ENCODE data around the gene ZNF735.
A peak's percentile ranks its signal among the peaks of the same experiment; 100 is the strongest.
"Not testable (repeated sequence)": the region's sequence is repeated elsewhere in the genome, so short reads cannot be mapped to it uniquely, and the experiment has no call there.

The ZNF735 gene

GRCh38 chr7:64206903-64207302 is at the start of gene ZNF735:
ZNF735 (plus strand) TSS chr7:64207203; CDS start chr7:64207203, 0 bp downstream.
- no peak for DNase-seq

DNA sequence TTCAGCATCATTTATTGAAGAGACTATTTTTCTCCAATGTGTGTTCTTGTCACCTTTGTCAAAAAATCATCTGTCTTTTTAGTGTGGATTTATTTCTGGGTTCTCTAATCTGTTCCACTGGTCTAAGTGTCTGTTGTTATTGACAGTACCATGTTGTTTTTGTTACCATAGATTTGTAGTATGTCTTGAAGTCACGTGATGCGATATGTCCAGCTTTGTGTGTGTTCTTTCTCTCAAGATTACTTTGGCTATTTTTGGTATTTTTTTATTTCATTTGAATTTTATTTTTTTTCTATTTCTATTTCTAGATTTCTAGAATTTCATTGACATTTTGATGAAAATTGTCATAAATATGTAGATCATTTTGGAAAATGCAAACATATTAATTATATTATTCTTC is 36.0 kb upstream of the ZNF735 start:
- not testable (repeated sequence) for DNase-seq

DNA sequence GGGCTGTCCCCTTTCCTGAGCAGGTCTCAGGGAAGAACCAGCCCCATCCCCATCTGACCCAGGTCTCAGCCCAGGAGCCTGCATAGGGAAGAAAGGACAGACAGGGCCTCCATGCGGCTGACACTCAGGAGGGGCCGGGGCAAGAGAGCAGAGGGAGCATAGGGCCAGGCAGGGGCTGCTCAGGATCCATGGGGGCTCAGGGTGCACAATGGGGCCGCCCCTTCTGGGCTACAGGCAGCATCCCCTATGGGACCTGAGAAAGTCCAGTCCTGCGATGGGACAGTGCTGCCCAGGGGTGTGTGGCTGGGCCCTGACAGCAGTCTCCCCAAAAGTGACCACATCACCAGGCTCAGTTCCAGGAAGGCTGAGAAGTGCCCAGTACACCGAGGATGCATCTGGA is 32.7 kb upstream of the ZNF735 start:
- DNase-seq = no peak

- no peak for DNase-seq
Measured at GRCh38 chr7:64174941-64175340, 32.1 kb upstream of the ZNF735 start.

- DNase-seq = no peak
Measured at GRCh38 chr7:64180989-64181388, 26.0 kb upstream of the ZNF735 start.

- DNase-seq = no peak
Measured at GRCh38 chr7:64181586-64181985, 25.4 kb upstream of the ZNF735 start.

- no peak for DNase-seq
Measured at GRCh38 chr7:64182036-64182790, 24.8 kb upstream of the ZNF735 start.

DNA sequence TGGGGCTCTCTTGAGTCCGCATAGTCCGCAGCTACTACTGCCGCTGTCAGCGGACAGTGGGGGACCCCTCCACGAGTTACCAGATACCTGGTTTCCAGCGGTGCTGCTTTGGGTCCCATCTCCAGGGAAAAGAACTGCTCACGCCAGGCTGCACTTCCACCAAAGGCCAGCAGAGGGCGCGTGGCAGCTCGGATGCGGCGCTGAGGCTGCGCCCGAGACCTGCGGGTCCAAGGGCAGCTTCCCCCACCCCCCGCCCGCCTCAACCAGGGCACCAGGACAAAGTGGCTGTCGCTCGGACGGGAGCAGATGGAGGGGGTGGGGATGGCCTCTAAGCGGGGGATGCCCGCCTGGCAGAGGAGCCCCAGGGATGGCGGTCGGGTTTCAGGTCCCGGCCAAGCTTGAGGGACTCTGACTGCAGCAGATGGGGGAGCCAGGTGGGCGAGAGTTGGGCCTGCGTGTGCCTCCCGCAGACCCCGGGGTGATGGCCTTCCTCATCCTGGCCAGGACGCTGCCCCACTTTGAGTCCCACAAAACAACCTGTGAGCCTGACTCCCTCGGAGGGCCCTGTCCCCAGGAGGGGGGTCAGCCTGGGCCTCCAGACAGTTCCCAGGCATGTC is 23.8 kb upstream of the ZNF735 start:
- peak; percentile 51 for DNase-seq

DNA sequence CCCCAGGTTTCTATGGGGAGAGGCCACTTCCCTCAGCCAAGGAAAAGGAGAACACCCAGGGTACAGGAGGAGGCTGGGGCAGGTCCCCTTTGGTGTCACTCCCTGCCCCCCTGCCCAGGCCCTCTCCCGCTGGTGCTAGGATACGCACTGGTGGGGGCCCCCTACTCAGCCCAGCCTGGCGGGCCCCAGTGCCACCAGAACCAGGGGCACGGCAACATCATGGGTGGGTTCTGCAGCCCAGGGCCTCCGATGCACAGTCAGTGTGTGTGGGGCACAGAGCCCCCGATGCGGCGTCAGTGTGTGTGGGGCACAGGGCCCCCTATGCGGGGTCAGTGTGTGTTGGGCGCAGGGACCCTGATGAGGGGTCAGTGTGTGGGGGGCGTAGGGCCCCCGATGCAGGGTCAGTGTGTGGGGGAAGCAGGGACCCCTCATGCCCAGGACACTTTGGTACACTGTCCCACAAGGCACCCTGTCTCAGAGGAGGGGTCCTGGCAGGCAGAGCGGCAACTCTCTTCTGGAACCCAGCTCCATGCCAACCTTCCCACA is 23.1 kb upstream of the ZNF735 start:
- DNase-seq = no peak

DNA sequence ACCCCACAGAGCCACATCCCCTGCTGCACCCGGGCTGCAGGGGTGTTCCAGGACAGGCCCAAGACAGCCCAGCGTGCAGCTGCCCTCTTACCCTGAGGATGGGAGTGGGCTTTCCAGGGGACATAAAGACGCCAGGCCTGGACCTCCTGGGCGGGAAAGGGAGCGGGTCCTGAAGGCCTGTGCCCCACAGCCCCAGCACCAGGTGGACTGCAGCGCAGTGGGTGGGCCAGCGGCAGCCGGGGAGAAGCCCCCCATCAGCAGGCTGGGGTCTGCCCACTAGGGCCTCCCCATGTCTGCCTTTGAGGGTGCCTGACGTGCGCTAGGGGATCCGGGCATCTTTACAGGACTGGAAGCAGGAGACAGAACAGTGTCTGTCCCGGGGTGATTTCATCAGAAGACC is 22.6 kb upstream of the ZNF735 start:
- no peak for DNase-seq

DNA sequence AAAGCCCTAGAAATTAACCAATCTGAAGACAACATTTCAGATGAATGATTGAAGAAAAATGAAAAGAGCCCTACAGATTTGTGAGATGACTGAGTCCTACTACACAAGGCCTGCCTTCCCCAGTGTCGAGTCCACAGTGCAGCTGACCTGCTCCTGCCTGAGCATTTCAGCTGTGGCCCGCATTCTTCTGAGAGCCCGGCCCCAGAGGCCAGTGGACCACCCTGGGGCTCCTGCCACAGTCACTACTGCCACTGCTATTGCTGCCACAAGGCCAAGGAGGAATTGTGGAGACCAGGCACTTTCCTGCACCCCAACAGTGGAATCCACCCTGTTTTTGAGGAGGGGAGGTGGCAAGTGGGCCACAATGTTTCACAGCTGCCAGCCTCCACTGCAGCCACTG is 19.6 kb upstream of the ZNF735 start:
- no peak for DNase-seq

- no peak for DNase-seq
Measured at GRCh38 chr7:64192148-64192704, 14.8 kb upstream of the ZNF735 start.

GRCh38 chr7:64192775-64193174 is 14.2 kb upstream of the ZNF735 start:
- no peak for DNase-seq

- DNase-seq = not testable (repeated sequence)
Measured at GRCh38 chr7:64219710-64220298, 12.8 kb downstream of the ZNF735 start.

GRCh38 chr7:64223366-64223765 is 16.4 kb downstream of the ZNF735 start:
- DNase-seq = no peak

DNA sequence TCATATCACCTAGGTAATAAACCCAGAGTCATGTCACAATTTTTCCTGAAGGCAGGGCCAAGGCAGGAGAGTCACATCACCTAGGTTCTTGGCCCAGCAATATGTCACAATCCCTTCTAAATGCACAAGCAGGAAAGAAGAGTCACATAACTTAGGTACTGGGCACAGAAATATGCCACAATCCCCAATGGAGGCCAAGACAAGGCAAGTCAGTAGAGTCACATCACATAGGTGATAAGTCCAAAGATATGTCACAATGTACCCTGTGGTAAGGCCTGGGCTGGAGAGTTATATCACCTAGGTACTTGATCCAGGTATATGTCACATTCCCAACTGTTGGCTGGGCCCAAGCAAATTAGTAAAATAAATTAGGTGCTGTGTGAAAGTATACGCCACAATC is 21.2 kb downstream of the ZNF735 start, which contains the start of gene ZNF679:
Gene ZNF679, plus strand, starts transcription at position 301 of the 400 bp plus-strand sequence. CDS start 20,644 bp downstream, outside the sequence.
- DNase-seq = not testable (repeated sequence)

- no peak for DNase-seq
Measured at GRCh38 chr7:64266341-64266919, 59.4 kb downstream of the ZNF735 start.

Data from stimulated activated CD4-positive, alpha-beta T cell treated with anti-CD3 and anti-CD28 coated beads, Interleukin-4, amount 100 ng/mL, for 24 hours (primary cell).